ENCODE measurements around the gene C17orf78.
"Not testable (repeated sequence)": the region's sequence is repeated elsewhere in the genome, so short reads cannot be mapped to it uniquely, and the experiment has no call there.

Gene C17orf78

GRCh38 chr17:37429453-37429852 lies 53.7 kb downstream of the C17orf78 start:
- no peak for TF ChIP-seq CTCF (IDR thresholded peaks at IDR 0.05; ENCODE audit: low read depth, low read length)
- H3K4me3 ChIP-seq (ENCODE audit: low read depth, low read length) = no peak overlapping the region
- in situ Hi-C loops (cut with HindIII; ENCODE audit: low sequenced_read_pairs) = no loop called here
- no peak for DNase-seq (ENCODE audit: low read depth, low spot score)

- TF ChIP-seq CTCF (IDR thresholded peaks at IDR 0.05; ENCODE audit: low read depth, low read length) = no peak
- H3K4me3 ChIP-seq (ENCODE audit: low read depth, low read length) = no peak overlapping the region
- peak; percentile 51 for DNase-seq (ENCODE audit: low read depth, low spot score)
- in situ Hi-C loops (cut with HindIII; ENCODE audit: low sequenced_read_pairs) = no loop called here
Measured at GRCh38 chr17:37430051-37430627, 54.4 kb downstream of the C17orf78 start.

- in situ Hi-C loops (cut with HindIII; ENCODE audit: low sequenced_read_pairs) = no loop called here
- no peak for TF ChIP-seq CTCF (IDR thresholded peaks at IDR 0.05; ENCODE audit: low read depth, low read length)
- H3K4me3 ChIP-seq (ENCODE audit: low read depth, low read length) = no peak overlapping the region
- DNase-seq (ENCODE audit: low read depth, low spot score) = no peak
Measured at GRCh38 chr17:37432671-37433070, 56.9 kb downstream of the C17orf78 start.

- in situ Hi-C loops (cut with HindIII; ENCODE audit: low sequenced_read_pairs) = no loop called here
- peak; percentile 24 for TF ChIP-seq CTCF (IDR thresholded peaks at IDR 0.05; ENCODE audit: low read depth, low read length)
- DNase-seq (ENCODE audit: low read depth, low spot score) = no peak
- no peak overlapping the region for H3K4me3 ChIP-seq (ENCODE audit: low read depth, low read length)
Measured at GRCh38 chr17:37438141-37438540, 62.4 kb downstream of the C17orf78 start.

GRCh38 chr17:37440424-37440823 lies 64.6 kb downstream of the C17orf78 start:
- in situ Hi-C loops (cut with HindIII; ENCODE audit: low sequenced_read_pairs) = no loop called here
- TF ChIP-seq CTCF (IDR thresholded peaks at IDR 0.05; ENCODE audit: low read depth, low read length) = no peak
- H3K4me3 ChIP-seq (ENCODE audit: low read depth, low read length) = no peak overlapping the region
- no peak for DNase-seq (ENCODE audit: low read depth, low spot score)

GRCh38 chr17:37441369-37442014 lies 65.7 kb downstream of the C17orf78 start:
- in situ Hi-C loops (cut with HindIII; ENCODE audit: low sequenced_read_pairs); H3K4me3 ChIP-seq (ENCODE audit: low read depth, low read length); DNase-seq (ENCODE audit: low read depth, low spot score): not testable (repeated sequence)
